ENCODE results near the gene ZMIZ1.

- no peak for TF ChIP-seq CTCF (IDR thresholded peaks at IDR 0.05)
- TF ChIP-seq POLR2A (IDR thresholded peaks at IDR 0.05), result no peak
Observed at GRCh38 chr10:79245539-79246208, 176.9 kb downstream of the ZMIZ1 start.
